HG03571 (cell line): Measurements from ENCODE around the gene KIF13A.
"Not testable (repeated sequence)": the region's sequence is repeated elsewhere in the genome, so short reads cannot be mapped to it uniquely, and the experiment has no call there.

Experiments used
- ATAC-seq: cut with Tn5 transposase; IDR thresholded peaks from one replicate; pipeline ENCODE4 v1.9.1; 2021; ENCODE audit not compliant: unreplicated experiment

Gene KIF13A

DNA sequence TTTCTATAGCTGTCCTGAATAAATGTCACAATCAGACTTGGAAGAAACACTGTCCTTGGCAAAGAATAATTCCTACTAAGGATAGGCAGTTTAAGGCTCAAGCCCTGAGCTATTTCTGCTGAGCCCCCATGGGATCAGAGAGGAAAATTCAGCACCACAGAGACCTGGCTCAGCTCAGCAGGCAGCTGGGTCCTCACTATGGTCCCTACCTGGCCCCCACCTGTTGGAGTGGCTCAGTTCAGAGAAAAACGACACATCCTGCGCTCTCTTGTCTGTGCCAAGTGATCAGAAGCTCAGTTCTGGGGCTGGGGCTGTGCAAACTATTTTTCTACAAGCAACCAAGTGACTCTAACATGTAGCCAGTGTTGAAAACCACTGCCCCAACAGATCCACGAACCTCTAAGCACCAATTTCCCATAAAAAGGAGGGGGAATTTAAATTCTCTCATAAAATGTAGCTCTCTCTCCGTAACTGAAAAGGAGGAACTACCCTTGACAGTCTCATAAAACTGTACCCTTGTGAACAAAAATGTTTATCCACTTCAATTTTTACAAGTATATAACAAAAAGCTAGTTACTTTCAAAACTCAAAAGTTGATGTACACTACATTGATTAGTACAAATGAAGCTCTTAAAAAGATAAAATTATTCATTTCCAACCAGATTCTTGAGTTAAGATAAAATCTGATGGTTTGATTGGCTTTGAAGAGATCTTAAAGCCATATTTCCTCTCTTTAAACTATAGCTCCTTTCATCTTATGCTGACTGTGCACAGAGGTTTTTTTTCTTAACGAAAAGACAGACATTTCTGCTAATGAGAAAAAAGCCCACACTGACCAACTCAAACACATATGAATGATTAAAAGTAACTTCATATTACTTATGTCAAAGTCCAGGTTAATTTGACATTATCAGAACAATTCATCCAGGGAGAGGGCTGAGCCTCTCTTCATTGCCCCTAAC lies 52.0 kb downstream of the KIF13A start:
- ATAC-seq: no peak

DNA sequence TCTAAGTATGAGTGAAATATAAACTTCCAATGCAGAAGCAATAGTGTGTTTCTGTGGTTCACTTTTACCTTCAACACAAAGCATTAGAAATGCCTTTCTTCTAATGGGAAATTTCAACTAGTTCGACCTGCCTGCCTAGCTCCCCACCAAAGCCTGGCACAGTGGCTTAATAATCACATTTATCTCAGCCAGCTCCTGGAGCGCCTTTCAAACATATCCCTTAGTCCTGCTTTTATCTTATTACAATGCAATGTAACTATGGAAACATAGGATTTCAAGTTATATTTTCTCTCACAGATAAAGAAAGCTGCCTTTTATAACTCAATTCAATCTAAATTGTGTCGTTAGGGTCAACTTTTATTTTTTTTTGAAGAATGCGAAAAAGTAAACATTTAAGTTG lies 53.7 kb downstream of the KIF13A start:
- no peak for ATAC-seq

DNA sequence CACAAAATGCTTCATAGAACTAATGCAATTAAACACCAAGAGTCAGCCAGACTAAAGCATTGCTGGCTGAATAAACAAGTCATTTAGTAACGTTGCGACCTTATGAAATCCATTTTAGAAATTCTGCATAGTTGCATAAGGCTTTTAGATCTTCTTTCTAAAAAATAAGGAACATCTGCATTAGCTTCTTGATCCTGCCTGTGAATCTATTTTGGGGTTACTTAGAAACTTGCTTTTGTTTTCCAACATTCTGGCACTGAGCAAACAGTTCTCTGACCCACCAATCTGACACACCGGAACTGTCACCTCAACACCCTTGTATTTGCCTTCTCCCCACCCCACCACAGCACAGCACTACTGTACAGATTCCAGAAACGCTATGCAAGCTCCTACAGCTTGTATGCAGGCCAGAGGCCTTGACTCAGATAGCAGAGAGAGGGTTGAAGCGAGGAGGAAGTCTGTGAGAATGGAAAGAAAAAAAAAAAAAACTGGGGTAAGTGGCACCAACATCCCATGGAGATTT lies 55.0 kb downstream of the KIF13A start:
- ATAC-seq: no peak

DNA sequence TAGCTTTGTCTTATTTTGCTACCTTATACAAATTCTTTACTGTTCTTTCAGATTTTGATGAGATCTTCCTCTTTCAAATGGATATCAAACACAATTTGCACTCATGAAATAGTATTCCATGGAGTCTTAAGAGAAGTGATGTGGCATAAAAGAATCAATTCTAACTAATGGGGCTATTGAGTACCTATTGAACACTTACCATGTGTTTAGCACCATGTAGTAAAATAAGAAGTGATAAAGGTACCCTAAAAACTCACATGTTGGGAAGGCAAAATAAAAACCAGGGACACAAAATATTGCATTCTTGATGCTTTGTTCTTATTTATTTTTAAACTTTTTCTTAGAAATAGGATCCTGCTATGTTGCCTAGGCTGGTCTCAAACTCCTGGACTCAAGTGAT lies 56.2 kb downstream of the KIF13A start:
- ATAC-seq: no peak

DNA sequence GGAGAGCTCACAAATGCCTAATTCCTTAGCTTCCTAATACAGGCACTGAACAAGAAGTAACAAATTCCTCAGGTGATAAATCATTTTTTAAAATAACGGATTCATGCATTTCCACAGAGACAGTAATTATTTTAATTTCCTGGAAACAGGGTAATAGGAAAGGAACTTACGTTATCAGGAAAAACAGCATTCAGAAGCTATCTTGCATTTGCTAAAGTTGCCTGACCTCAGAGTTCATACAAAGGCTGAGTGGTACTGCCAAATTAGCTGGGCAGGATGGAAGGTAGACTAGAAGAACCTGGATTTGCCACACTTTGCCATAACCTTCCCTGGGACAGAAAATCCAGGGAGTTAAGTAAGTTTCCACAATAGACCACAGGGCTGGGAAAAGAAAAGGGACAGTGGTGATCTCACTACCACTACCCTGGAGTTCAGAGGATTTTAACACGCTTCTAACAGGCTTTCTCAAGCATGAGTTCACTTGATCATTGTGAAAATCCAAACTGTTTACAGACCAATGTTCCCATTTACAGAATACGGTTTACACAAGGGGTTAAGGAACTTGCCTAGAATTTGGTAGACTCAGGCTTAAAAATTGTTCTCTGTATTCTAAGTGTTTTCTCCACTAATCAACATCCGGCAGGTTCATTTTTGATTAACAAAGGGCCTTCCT lies 57.0 kb downstream of the KIF13A start:
- ATAC-seq: no peak

DNA sequence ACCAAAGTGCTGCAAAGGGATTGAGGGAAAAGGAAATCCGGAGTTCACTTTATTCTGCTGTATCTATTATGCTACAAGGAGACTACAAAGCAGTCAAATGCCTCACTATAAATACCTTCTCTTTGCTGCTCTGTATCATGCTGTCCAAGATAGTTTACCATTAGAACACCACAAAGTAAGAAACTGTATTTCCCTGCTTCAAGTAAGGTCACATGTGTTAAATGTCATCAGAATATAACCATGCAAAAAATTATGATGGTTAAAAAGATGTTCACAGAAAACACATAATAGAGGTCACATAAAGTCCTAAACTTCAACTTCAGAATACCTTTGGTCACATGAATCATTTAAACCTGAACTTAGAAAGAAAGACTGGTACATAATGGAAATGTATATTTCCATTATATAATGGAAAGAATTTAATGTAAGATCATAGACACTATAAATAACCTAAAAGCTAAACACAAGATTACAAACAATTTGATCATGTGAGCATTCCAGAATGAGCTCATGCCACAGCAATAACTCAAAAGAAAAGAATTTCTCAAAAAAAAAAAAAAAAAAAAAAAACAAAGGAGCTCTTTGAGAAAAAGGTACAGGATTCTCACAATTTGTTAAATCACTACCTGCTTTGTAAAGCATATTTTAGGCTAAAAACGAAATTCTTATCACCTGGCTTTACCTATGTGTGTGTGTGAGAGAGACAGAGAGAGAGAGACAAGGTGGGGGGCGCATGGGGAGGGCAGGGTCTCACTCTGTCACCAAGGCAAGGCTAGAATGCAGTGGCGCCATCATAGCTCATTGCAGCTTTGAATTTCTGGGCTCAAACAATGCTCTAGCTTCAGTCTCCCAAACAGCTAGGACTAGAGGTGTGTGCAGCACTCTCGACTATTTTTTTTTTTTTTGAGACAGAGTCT lies 58.7 kb downstream of the KIF13A start:
- ATAC-seq: no peak

DNA sequence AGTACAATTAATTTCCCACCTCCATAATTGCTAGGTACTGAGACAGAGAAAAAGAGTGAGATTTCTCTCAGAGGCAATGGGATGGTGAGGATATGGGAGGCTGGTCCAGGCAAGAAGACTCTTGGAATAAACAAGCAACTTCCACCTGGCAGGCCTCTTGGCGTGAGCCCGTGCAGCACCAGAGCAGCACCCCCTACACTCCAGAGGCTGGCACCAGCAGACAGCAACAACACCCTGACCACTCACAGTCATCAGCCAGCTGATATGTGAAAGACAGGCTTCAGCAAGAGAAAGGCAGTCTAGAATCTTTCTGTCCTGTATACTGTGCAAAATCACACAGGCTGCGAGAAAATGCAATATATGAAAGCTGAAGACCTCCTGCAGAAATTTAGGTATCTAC lies 59.7 kb downstream of the KIF13A start:
- no peak for ATAC-seq

DNA sequence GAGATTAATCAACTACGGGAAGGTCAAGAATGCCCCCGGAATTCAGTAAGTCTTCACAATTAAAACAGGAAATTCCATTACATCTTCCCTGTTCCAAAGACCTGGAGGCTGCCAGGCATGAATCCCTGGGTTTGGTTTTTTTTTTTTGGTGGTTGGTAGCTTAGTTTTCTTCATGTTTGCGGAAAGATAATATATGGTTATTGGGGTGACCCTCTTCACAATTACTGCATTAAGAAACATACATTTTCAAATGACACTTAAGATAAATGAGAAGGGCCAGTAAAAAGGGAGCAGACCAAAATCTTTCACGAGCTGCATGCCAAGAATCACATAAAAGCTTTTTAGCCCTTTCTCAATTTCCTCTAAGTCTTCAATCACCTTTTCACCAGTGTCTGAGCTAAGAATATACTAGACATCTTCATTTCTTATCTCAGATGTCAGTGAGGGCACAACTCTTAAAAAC lies 64.0 kb downstream of the KIF13A start:
- no peak for ATAC-seq

DNA sequence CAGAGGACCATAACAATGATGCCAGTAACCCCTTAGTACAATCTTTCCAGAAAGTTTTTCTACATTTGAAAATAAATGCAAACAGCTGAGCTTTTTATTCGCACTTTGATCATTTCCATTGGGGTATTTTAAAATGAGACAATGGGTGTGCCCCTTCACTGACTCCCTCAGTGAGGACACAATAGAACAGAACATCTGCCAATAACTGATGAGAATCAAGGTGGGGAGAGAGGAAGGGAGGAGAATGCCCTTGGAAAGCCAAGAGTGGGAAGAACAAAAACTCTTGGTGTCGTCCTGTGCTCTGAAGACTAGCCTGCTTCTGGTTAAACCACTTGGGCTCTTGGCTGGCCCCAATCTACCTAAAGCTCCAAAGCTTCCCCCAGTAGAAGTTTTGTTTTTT lies 66.0 kb downstream of the KIF13A start:
- no peak for ATAC-seq

DNA sequence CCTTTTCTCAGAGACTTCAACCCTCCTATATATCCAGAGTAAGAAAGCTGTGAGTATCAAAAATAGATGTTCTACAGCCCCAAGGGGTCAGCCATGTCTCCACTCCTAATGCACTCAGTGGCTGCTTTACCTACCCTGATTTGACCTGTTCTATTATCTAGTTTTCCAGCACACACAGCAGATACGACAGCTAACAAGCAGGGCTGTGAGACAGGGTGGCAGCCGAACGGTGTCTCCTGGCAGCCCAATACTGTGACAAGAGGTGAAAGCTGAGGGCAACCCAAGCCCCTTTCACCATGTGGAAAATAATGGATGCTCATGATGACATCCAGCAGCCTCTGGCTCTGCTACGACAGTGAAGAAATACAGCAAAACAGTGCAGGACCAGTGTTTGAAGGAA lies 67.9 kb downstream of the KIF13A start:
- no peak for ATAC-seq

DNA sequence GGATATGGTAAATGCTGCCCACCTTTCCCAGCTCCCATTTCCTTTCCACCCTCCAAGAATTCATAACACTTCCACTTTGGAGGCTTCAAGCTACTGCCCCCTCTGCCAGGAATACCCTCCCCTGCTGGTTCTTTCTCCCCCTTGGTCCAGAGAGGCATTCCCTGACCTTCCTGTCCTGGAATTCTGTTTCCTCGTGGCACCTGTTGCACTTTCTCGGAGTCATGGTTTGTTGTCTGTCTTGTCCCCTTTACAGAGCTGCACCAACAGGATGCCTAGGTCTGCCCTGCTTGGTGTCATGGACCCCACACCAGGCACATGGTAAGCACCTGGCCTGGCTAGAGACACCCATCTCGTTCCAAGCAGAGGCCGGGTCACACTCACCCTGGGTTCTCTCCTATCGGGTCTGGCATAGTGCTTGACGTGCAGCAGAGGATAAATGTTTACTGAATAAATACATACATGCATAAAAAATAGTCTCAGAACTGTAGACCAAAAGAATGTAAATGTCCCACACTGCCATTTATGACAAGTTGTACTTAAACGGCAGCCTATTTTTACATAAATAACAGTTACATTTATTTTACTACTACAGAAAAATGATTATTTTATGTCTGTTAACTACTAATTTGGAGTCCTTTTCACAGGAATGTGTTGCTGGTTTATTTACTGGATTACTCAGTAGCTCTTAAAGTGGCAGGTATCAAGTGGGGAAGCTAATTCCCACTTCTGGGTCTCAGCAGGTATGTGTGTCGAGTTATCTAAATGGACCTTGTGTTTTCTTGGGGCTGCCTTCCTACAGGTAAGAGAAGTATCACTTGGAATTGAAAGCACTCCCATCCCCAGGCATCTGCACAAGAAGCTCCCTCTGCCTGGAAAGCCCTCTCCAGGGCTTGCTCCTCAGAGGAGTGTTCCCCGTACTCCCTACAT lies 69.3 kb downstream of the KIF13A start:
- no peak for ATAC-seq

DNA sequence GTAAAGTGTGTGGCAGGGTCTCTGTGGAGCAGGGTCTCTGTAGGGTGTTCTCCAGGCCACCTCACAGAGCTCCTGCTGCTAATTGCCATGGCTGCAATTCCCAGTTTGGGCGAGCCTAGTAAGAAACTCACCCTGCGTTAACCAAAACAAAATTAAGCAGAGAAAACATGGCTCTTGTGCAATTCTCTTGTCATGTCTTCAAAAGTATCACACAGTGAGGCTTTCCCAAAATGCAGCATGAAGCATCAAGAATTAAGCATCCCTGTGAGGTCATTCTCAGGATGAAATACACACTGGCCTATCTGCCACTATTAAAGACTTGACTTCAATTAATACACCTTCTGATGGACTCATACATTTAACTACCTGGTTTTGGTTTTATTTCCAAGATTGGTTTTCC lies 72.8 kb downstream of the KIF13A start:
- ATAC-seq: no peak

DNA sequence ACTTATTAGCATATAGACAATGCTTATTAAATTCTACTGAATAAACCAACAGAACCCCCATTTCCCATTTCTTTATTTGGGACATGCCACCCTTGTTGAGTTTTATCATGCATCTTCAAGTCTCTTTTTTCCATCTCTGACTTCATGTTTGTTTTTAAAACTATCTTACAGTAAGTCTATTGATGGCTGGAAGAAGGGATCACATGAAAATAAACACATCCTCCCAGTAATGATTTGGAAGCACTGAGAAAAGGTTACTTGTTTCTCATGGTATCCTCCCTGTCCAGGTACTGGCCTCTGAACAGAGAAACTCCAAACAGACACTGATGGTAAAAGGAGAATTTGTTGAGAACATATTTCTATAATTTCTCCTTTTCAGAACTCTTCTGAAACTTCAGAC lies 74.9 kb downstream of the KIF13A start:
- ATAC-seq: no peak

DNA sequence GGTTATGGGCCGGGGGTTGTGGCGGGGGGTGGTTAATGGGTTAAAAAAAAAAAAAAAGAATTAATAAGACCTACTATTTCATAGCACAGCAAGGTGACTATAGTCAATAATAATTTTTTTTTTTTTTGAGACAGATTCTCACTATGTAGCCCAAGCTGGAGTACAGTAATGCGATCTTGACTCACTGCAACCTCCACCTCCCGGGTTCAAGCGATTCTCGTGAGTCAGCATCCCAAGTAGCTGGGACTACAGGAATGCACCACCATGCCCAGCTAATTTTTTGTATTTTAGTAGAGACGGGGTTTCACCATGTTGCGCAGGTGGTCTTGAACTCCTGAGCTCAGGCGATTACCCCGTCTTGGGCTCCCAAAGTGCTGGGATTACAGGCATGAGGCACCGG lies 75.8 kb downstream of the KIF13A start:
- not testable (repeated sequence) for ATAC-seq

DNA sequence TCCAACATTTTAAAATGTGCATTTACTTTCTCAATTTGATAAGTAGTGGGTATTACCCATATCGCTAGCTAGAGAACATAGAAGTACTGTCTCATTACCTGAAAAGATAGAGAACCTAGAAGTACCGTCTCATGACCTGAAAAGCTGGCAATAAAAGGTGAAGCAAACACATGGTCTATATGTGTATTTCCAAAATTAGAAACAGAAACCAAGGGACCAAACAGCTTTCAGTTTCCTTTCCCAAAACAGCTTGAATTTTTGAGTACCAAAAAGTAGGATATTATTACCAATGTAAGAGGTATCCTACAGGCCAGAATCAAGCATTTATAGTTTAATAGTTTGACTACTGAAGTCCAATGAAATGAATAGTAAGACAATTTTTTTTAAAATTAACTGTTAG lies 77.2 kb downstream of the KIF13A start:
- no peak for ATAC-seq

DNA sequence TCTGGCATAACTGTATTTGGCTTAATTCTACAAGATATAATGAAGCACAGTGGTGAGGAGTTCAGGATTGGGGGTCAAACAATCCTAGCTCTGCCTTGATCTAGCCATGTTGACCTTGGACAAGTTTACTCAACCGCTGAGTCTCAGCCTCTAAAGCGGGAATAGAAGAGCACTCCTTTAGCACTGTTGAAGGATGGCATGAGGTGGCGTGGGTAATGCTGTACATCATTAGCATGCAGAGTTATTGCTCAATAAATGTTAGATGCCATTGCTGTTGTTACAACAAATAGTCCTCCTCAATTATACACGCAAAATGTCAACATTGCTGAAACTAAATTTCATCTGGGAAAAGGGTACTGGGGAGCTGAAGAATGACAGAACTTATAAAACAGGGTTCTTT lies 78.6 kb downstream of the KIF13A start:
- ATAC-seq: no peak

DNA sequence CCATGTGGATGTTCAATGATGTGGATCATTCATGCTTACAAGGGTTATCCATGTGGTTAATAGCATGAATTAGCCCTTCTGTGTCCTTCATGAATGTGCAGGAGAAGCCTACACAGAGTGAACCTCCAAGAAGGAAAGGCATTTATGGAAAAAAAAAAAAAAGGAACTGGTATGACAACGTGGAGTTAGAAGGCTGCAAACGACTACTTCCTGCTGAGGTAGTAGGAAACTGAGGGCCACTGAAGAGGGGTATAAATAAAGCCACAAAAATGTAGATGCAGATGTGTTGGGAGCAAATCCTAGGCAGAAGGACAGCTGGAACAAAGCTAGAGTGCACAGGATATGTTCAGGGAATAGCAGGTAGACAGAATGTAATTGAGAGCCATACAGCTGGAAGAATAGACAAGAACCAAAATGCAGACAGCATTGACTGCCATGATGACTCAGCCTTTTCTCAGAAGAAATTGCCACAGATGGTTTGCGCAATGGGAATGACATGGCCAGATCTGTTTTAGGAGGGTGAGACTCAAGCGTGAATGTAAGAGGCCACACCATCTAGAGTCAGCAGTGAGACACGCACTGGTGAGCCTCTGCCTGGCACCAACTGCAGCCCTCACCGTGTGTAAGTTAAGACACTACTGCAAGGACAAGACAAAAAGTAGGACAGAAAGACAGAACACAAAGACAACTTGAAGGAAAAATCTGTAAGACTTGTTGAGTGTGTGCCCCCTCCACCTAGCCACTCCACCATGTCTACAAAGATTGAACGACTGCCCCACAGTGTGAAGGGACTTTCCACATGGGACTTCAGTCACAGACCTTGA lies 79.8 kb downstream of the KIF13A start:
- ATAC-seq: no peak

DNA sequence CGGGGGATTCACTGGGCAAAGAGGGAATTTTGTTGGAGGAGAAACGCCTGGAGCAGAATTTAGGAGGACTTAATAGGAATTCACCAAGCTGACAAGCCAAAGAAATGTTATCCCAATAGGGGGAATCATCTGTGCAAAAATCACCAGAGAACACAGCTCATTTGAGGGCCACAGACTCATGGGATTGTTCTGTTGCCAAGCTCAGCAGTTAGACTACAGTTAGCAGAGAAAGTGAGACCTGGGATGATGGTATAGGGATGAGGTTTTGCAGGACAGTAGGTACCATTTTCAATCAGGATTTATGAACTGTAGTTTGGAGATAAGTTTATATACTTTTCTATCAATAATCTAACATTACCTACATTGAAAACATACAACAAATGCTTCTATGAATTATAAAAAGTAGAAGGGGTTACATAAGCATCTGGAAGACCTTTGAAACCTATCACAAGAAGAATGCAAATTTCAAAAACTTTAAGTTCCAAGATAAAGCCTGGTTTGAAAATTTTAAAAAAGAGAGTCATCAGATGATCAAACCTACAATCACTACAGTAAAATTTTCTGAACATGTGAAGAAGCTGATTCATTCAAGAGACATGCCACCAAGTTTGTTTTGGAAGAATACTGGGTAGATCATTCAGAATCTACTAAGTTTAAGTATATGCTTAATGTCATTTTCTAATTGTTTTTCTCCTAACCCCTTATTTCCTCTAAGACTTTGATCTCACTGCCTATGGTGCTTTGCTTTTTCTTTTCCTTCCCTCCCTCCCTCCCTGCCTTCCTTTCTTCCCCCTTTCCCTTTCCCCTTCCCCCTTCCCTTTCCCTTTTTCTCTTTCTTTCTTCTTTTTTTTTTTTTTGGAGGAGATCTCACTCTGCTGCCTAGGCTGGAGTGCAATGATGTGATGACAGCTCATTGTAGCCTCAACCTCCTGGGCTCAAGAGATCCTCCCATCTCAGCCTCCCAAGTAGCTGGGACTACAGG lies 81.5 kb downstream of the KIF13A start:
- ATAC-seq: no peak
